HG02642 (cell line): ENCODE measurements around the gene PROC.
"Not testable (repeated sequence)": the region's sequence is repeated elsewhere in the genome, so short reads cannot be mapped to it uniquely, and the experiment has no call there.

Experiments used
- ATAC-seq: cut with Tn5 transposase; IDR thresholded peaks from one replicate; pipeline ENCODE4 v1.9.1; 2021; ENCODE audit warnings: mild to moderate bottlenecking; ENCODE audit not compliant: unreplicated experiment, poor library complexity

PROC gene

DNA sequence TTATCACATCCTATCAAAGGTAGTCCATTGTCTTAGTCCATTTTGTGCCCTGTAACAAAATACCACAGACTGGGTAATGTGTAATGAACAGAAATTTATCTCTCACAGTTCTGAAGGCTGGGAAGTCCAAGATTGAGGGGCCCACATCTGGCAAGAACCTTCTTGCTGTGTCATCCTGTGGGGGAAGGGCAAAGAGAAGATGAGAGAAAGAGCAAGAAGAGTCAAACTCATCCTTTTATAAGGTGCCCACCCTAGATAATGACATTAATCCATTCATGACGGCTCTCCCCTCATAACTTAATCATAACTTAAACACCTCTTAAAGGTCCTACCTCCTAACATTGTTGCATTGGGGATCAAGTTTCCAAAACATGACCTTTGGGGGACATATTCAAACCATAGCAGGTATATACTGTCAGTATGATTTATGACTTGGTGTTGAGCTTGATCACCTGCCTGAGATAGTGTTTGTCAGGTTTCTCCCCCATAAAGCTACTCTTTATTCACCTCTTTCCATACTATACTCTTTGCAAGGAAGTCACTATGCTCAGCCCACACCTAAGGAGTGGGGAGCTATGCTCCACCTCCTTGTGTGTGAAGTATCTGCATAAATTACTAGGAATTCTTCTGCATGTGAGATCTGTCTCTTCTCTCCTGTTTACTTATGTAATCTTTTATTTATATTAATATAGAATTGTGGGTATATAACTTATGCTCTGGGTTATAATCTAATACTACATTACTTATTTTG lies 25.2 kb upstream of the PROC start:
- ATAC-seq = no peak

DNA sequence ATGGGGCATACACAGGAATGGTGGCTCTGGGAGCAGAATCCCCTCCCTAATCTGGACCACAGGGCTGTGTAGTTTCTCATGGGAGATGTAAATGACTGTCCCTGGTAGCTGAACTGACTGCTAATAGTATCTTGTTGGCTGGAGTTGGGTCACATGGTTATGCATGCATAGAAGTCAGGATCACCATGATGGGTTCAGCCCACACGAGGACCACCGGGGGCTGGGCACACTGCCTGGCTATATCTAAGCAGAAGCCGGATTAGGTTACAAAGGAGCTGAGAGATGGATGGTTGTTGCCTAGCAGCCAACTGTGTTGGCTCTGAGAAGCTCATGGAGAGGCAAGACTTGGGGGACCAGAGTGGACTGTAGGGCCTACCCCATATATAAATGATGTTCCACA lies 23.7 kb upstream of the PROC start:
- no peak for ATAC-seq

DNA sequence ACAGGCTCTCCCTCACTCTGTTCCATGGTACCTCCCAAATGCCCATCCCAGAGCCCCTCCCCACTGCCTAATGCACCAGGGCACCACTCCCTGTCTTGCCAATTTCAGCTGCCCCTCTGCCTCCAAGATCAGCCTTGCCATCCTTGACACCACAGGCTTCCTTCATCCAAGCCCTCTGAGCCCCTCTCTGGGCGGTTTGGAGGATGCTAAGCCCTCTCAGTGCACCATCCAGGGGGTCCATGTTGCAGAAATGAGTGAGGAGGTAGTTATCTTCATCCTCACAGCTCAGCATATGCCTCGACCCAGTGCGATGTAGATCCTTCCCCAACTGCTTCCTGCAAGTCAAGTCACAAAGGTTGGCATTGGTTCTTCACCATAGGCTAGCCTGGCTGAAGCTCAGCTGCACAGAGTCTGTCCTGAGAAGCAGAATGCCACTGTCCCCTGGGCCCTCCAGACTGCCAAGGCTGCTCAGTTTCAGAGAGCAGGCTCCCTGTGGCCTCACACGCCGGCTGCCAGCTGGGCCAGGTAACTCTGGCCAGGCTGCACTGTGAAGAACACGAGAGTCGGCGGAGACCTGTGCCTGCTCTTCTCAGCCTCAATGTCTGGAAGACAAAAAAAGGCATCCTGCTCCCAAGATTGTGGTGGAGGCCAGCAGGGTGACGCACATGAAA lies 20.5 kb upstream of the PROC start:
- peak; percentile 23 for ATAC-seq

DNA sequence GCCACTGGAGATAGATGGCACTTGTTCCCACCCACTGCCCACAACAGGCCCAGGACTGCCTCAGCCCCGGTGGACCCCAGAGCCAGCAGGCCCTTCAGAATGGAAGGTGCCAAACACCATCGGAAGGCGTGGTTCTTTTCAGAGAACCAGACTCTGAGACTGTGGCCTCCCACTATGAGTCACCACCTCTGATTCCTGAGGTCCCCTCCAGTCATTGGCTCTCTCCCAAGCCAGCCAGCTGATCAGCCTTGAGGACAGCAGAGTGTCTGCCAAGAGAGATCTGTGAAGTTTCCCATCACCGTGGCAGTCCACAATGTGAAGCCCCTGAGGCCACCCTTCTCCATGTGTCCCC lies 20.0 kb upstream of the PROC start:
- peak; percentile 90 for ATAC-seq

DNA sequence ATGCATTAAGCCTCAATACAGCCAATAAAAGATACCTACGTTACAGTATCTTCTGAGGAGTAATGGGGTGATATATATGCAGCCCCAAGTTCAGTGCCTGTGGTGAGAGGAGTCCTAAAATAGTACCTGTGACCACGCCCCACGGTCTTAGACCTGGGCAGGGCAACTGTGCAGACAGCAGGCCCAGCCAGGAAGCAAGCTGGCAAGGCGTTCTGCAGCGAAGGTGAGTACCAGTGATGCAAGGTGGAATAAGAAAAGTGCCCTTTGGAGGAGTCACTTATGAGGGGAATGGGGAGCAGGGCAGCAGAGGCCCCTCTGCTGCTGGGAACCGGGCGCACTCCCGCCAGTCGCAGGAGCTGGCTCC lies 17.7 kb upstream of the PROC start:
- ATAC-seq = no peak

DNA sequence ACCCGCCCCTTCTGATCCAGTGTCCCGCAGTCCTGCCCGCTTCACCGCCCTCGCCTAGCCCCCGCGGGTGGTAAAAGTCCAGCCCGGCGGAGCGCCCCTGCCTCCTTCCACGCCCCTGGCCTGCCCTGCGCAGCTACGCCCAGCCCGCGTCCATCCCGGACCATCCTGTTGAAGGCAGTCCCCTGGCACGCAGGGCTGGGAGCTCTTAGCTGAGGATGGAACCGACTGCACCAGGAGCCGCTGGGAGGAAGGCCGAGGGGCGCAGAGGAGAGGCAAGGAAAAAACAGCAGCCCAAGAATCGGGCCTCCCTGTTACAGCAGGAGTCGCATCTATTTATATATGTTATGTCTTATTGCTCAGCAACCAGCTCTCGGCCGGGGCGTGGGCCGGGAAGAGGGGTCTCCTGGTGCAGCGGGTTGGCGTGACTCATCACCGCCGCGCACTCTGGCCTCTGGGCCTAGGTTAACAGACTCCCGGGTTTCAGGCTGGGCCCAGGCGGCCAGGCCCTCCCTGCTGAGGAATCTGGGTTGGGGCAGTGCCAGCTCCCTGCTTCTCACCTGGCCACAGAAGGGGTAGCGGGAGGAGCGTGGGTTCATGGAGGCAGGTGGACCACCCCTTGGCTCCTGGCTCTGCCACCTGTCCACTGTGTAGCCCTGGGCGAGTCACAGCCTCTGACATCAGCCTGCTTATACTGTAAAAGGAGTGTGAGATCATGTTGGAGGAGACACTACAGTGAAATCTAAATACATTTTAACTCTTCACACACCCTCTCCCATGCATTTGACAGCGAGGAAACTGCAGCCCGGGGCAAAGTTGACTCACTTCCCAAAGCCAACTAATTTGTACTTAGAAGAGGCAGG lies 17.1 kb upstream of the PROC start:
- no peak for ATAC-seq

DNA sequence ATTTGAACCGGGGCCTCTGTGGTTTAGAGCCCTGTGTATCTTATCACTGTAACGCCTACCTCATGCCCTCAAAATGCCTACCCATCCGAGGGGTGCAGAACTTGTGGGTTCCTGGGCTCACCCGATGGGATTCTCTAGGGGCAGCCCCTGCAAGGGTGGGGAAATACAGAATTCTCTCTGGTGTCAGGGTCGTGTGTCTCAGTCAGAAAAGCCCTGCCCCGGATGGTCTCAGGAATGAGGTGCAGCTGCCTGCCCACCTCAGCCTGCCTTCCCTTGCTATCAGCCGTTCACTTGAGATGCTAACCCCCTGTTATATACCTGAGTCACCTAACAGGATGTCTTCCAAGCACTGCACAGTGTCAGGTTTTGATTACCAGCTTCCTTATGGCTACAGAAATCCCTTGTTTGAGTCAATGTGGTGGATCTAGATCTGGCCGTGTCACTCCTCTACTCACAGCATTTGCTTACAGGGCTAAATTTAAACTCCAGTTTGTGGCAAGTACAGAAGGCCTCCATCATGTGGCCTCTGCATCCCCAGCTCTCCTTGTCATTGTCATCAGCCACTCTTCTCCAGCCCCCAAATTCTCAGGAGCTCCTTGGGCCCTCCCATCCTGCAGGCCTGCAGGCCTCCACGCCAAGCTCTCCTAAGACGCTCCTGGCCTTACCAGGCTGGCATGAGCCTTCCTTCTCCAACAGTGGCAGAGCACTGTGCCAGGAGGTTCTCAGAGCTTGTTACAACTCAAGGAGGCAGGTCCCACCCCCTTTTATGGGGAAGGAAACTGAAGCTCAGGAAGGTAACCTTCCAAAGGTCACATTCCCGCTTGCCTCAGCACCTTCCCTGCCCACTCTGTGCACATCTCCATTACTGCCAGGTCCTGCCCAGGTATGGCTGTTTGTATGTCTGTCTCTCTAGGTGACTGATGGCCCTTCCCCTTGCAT lies 16.2 kb upstream of the PROC start:
- no peak for ATAC-seq

DNA sequence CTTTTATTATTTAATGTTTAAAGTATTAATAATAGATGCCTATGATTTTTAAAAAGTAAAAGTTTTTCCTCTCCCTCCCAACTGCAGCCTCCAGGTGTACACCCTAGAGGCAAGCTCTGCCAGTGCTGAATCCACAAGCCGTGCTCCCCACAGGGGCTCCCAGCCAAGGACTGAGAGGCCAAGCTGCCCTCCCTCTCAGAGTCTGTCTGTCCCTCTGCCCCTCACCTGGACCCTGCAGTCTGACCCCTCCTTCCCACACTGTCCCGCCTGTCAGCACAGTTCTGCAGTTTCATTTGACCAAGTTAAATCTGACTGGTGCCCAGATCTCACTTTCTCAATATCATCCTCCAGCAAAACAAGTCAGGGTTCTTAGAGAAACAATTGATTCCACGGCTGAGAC lies 14.8 kb upstream of the PROC start:
- ATAC-seq = no peak

DNA sequence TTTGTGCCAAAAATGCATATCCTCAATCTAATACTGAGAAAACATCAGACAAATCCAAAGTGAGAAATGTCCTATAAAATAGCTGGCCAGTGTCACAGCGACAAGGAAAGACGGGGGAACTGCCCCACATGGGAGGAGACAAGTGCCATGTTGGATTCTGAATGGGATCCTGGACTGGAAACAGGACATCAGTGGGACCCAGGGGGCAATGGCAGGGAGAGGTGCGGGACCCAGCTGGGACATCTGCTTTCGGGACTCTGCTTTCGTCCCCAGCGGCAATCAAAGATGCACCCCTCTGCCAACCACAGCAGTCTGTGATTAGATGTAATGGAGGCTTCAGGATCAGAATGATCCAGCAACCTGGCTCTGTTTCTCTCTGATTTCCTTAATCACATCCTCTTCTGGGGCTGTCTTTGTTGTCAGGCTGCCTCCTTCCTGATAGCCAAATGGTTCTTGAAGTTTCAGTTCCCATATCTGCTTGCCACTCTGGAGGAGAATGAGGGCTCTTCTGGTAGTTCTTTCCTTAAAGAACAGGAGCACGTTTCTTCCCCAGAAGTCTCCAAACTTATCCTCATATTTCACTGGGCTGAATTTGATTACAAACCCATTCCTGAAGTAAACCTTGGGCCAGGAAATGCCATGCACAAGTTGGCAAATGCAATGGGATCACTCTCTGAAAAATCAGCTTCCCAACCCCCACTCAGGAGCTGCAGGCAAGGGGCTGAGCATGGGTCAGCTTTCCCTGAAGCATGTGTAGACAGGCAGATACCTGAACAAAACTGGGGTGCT lies 13.6 kb upstream of the PROC start:
- no peak for ATAC-seq

DNA sequence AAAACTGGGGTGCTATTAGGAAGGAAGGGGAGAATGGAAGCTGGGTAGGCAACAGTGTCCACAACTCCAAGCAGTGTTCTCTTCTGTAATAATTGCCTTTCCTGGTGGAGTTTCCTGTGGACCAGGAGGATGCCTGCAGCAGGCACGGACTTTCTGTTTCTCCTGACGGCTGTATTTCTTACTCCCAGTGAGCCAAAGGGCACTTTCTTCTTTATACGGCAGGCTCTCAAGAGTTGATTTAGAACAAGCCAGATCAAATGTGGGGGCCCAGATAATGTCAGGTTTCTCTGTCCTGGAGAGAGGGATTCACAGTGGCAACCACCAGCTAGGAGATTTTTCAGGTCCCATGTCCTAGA lies 13.0 kb upstream of the PROC start:
- ATAC-seq = no peak

DNA sequence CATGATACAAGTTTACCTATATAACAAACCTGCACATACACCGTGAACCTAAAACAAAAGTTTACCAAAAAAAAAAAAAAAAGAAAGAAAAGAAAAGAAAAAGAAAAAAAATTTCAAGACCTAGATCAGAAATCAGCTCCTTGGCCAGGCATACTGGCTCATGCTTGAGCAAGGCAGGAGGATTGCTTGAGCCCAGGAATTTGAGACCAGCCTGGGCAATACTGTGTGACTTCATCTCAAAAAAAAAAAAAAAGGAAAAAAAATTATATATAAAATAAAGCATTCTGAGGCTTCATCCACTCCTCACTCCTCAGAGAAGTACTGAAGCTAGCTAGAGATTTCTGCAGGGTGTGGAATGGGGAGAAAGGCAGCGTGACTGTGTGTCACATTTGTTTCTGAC lies 11.8 kb upstream of the PROC start:
- no peak for ATAC-seq

DNA sequence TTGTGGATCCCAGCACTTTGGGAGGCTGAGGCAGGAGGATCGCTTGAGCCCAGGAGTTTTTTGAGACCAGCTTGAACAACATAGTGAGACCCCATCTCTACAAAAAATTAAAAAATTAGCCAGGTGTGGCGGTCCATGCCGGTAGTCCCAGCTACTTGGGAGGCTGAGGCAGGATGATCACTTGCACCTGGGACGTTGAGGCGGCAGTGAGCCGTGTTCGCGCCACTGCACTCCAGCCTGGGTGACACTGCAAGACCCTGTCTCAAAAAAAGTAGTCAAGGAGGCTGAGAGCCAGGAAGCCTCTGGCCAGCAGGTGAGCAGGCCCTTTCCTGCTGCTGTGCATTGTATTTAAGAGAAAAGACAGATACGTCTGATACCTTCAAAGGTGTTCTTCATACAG lies 11.1 kb upstream of the PROC start:
- ATAC-seq = no peak

DNA sequence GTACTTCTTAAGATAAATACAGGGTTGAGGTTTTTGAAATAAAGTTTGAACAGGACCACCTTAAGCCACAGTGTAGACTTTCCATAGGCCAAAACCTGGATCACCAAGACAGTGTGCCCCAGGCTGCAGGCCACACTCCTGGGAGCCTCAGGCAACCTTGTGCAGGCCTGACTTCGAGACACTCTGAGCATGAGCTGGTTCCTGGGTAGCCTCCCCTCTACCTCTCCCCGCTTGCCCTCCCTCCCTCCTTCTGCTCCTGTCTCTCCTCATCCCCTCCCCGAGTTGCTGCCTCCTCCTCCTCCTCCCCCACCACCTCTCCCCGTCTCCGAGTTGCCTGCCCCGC lies 10.6 kb upstream of the PROC start:
- peak; percentile 13 for ATAC-seq

DNA sequence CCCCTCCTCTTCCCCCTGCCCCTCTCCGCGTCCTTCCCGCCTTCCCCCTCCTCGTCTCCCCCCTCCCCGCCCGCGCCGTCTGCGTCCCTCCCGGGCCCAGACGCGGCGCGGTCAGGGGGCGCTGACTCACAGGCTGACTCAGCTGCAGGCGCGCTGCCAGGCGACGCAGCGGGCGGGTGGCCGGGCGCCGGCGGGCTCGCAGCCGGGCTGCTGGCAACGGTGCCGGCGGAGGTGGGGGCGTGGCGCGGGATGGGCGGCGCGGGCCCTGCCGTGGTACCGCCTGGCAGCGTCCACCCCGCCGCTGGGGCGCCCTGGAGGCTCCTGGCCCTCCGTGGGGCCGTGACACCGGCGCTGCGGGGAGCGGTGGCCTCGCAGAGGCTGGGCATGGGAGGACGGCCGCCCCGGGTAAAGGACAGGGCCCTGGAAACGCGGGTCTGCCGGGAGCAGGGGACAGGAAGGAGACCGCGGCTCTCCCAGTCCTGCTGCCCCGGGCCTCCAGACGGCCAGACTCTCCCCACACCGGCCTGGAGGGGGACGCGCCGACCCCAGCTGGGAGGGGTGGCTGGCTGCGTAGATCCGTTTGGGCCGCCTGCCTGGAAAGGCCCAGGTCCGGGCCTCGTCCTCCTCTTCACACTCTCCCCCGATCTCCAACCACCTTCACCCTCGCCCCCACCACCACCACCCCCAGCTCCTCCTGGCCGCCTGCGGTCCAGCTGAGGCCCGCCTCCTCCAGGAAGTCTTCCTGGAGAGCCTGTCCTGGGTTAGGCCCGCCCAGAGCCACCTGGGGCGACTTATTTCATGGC lies 10.0 kb upstream of the PROC start:
- ATAC-seq = peak; percentile 82

DNA sequence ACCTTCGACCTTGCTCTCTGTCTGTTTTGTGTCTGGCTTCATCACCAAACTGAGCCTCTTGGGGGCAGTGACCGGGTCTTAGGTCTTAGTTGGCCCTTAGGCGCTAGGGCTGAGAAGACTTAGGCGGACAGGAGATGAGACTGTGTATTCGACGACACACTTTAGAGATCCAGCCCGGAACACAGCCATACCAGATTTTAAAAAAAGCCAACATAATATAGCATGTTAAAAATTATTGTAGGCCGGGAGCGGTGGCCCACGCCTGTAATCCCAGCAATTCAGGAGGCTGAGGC lies 9.5 kb upstream of the PROC start:
- no peak for ATAC-seq

DNA sequence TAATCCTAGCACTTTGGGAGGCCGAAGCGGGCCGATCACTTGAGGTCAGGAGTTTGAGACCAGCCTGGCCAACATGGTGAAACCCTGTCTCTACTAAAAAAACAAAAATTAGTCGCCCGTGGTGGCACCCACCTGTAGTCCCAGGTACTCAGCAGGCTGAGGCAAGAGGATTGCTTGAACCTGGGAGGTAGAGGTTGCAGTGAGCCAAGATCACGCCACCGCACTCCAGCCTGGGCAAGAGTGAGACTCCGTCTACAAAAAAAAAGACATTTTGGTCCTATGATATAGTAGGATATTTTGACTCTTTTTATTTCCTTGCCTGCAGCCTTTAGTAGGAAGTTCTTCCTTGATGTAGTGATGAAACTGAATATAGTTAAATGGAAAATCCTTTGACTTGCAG lies 8.5 kb upstream of the PROC start:
- ATAC-seq = not testable (repeated sequence)

DNA sequence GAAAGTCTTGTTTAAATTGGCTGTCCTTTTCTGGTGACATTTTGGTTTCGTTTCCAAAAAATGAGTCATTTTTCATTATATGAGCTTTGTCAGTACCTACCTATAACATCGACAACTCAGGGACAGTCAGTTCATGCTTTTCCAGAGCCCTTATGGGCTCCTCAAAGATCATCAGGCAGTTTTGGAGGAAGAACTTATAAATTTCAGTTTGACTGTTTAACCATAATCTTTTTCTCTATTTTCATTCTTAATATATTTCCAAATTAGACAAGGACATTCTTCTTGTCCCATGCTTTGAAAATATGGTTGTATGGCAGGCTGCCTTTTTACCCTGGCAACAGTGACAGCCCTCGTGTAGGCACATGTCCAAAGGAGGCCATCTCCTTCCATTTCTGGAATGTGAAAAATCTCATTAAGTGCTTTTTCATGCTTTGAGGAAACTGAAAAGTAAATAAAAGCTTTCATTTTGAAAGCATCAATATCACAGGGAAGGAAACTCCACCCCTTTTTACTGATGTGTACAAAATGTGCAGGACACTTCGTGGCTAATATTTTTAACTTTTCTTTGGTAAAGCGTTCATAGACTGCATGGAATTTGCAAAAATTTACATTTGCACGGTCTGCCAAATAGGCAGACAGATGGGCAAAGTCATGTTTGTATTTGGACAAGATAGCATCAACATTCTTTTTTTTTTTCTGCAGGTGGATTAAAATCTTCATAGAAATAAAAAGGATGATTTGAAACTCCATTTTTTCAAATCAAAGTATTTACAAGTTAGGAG lies 7.2 kb upstream of the PROC start:
- ATAC-seq = peak; percentile 37

DNA sequence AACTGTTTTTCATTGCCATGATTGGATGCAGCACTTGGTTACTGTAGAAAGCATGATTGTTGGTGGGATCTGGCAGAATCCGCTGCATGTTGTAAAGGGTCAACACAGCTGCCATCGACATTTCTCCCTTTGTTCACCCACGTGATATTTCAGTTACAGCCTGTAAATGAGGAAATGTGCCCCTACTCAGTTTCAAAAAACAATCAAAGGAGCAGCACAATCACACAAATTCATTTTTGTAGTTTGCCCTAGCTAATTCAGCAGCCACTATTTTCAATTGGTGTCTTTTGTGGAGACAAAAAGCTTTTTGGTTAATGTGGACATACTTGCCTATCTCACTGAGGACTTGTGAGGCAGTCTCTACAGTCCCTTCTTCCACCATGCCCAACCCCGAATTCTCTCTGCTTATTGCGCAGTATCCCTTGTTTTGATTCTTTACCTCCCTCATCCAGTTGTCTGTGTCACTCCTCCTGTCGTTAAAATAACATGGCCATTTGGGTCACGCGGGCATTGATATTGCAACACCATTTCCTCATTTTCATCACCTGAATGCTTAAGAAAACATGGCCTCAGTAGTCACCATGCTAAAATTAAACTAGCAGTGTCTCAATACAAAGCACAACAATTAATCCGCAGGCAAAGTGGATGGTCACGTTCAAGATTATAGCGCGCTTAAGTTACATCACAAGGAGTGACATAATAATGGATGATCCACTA lies 6.4 kb upstream of the PROC start:
- ATAC-seq = no peak
